ENCODE measurements around the gene CCT3. TPM values are rescaled to one million over a fixed set of nuclear protein-coding genes. Genes with fewer than 3 reads are reported as not detected.

Gene CCT3
- total RNA-seq, 4 donors from 2014 or later = 187 to 277 (median 213) TPM

GRCh38 chr1:156384007-156384406, 45.9 kb upstream of the CCT3 start:
- no peak for DNase-seq (ENCODE audit: low spot score)
- no peak for ATAC-seq (ENCODE audit: low FRiP score)
- no peak for TF ChIP-seq CTCF (IDR thresholded peaks at IDR 0.05)

- DNase-seq (ENCODE audit: low spot score) = no peak
- ATAC-seq (ENCODE audit: low FRiP score) = peak; percentile 30
Observed at GRCh38 chr1:156383023-156383422, 44.9 kb upstream of the CCT3 start.

GRCh38 chr1:156382561-156382960, 44.5 kb upstream of the CCT3 start:
- ATAC-seq (ENCODE audit: low FRiP score) (no peak), DNase-seq (ENCODE audit: low spot score) (no peak)
- no peak for TF ChIP-seq CTCF (IDR thresholded peaks at IDR 0.05)

More at GRCh38 chr1:156383023-156383422, 44.9 kb upstream of the CCT3 start:
- peak in 1 of 3 donors; percentile 50 for TF ChIP-seq CTCF (IDR thresholded peaks at IDR 0.05)

GRCh38 chr1:156379420-156380165, 41.5 kb upstream of the CCT3 start:
- TF ChIP-seq CTCF (IDR thresholded peaks at IDR 0.05) = no peak
- no peak for DNase-seq (ENCODE audit: low spot score)
- ATAC-seq (ENCODE audit: low FRiP score) = no peak

- no peak for ATAC-seq (ENCODE audit: low FRiP score)
Observed at GRCh38 chr1:156378557-156378956, 40.5 kb upstream of the CCT3 start.

GRCh38 chr1:156376958-156377919, 39.1 kb upstream of the CCT3 start:
- ATAC-seq (ENCODE audit: low FRiP score) (no peak), DNase-seq (ENCODE audit: low spot score) (no peak)
- no peak for TF ChIP-seq CTCF (IDR thresholded peaks at IDR 0.05)

More at GRCh38 chr1:156378557-156378956, 40.5 kb upstream of the CCT3 start:
- TF ChIP-seq CTCF (IDR thresholded peaks at IDR 0.05) = no peak
- DNase-seq (ENCODE audit: low spot score) = no peak
